HCT116 (cell line): Measurements from ENCODE around the gene SLC35B1. TPM values are rescaled to one million over a fixed set of nuclear protein-coding genes. Genes with fewer than 3 reads are reported as not detected.

Experiments
- ATAC-seq: fragments of 200-7000 bp; cut with Tn5 transposase; 2 replicates; pipeline ENCODE4 v1.9.1; 2020; ENCODE audit warnings: mild to moderate bottlenecking, moderate library complexity
- BruUV-seq: library from RNA; stranded (reverse); fragments of 400-500 nt; replicated peaks from 2 replicates; lab custom pipeline; 2021; lab: Mats Ljungman, UMichigan
- CTCF ChIA-PET: fragments of 300-600 bp; sonication (Branson Sonifier 250); formaldehyde crosslinking; loops from one replicate; lab custom pipeline; 2021; ENCODE audit warnings: antibody characterized with exemption; lab: Charles Lee
- POLR2A ChIA-PET: fragments of 300-600, 350-600 bp; sonication (Branson Sonifier 250); formaldehyde crosslinking; loops from one replicate; lab custom pipeline; 2021; ENCODE audit warnings: antibody characterized with exemption; lab: Charles Lee
- RAD21 ChIA-PET, 2 experiments: fragments of 300-600 bp; sonication (Branson Sonifier 250); formaldehyde crosslinking; loops; one replicate each; lab custom pipeline; 2023; ENCODE audit warnings: low total read pairs in 2 of 2; ENCODE audit not compliant: uncharacterized antibody in 2 of 2, unreplicated experiment in 2 of 2, low non-redundant PET in 1 of 2; lab: Charles Lee
- DNase-seq: peaks from one replicate; pipeline ENCODE4 v3.0.0-alpha.2; 2010; ENCODE audit warnings: low read depth, low spot score
- H2AFZ ChIP-seq: fragments of 200-600 bp; shearing (Covaris generic), sonication (generic); 2 replicates; pipeline ENCODE4 v1.6.1; 2017; ENCODE audit warnings: low read depth, mixed run types, mixed read lengths, antibody characterized with exemption, low read length; ENCODE audit not compliant: poor library complexity, severe bottlenecking
- H3K27ac ChIP-seq: 2 replicates; pipeline ENCODE4 v1.5.1; 2012; ENCODE audit warnings: low read depth, low read length
- H3K27me3 ChIP-seq: fragments of 200-600 bp; sonication (generic); 2 replicates; pipeline ENCODE4 v1.6.1; 2016; ENCODE audit warnings: mixed run types, low read length, mixed read lengths; ENCODE audit not compliant: insufficient read depth
- H3K36me3 ChIP-seq, 2 experiments: fragments of 200-500 bp in 1 of 2; fragments of 200-600 bp in 1 of 2; sonication (Bioruptor generic) in 1 of 2; sonication (generic) in 1 of 2; 2 replicates each; pipeline versions ENCODE4 v1.5.1 to v1.6.1; 2014 to 2016; ENCODE audit warnings: low read length in 2 of 2, inconsistent platforms in 1 of 2, mixed read lengths in 1 of 2, mixed run types in 1 of 2; ENCODE audit not compliant: insufficient read depth in 2 of 2, control insufficient read depth in 1 of 2
- H3K4me1 ChIP-seq, 2 experiments: fragments of 200-600 bp in 1 of 2; sonication (generic) in 1 of 2; 2 replicates each; pipeline versions ENCODE4 v1.5.1 to v1.6.1; 2012 to 2017; ENCODE audit warnings: low read length in 2 of 2, inconsistent platforms in 1 of 2, mild to moderate bottlenecking in 1 of 2, mixed read lengths in 1 of 2, mixed run types in 1 of 2, moderate library complexity in 1 of 2; ENCODE audit not compliant: insufficient read depth in 2 of 2, control insufficient read depth in 1 of 2
- H3K4me2 ChIP-seq: fragments of 200-600 bp; sonication (generic); 2 replicates; pipeline ENCODE4 v1.6.1; 2017; ENCODE audit warnings: mixed run types, low read length, mixed read lengths
- H3K4me3 ChIP-seq, 2 experiments: fragments of 200-600 bp in 1 of 2; sonication (generic) in 1 of 2; replicated peaks in 1 of 2; 2 replicates each; pipeline ENCODE4 v1.5.1; 2011 to 2016; ENCODE audit warnings: low read length in 2 of 2, control low read depth in 1 of 2, low read depth in 1 of 2, mild to moderate bottlenecking in 1 of 2, mixed read lengths in 1 of 2, mixed run types in 1 of 2
- H3K79me2 ChIP-seq: fragments of 200-600 bp; sonication (generic); 2 replicates; pipeline ENCODE4 v1.6.1; 2017; ENCODE audit warnings: mild to moderate bottlenecking, mixed run types, low read length, moderate library complexity, mixed read lengths; ENCODE audit not compliant: insufficient read depth
- H3K9ac ChIP-seq: fragments of 200-600 bp; sonication (generic); 2 replicates; pipeline ENCODE4 v1.6.1; 2016; ENCODE audit warnings: low read length, mixed read lengths
- H3K9me2 ChIP-seq: fragments of 200-600 bp; sonication (generic), shearing (Covaris generic); 2 replicates; pipeline ENCODE4 v1.6.1; 2017; ENCODE audit warnings: mixed run types, mild to moderate bottlenecking, moderate library complexity; ENCODE audit not compliant: insufficient read depth
- H3K9me3 ChIP-seq, 2 experiments: fragments of 200-500 bp in 1 of 2; fragments of 200-600 bp in 1 of 2; sonication (Bioruptor generic) in 1 of 2; sonication (generic) in 1 of 2; 2 replicates each; pipeline ENCODE4 v1.6.1; 2014 to 2017; ENCODE audit warnings: low read length in 2 of 2, mixed read lengths in 2 of 2, inconsistent platforms in 1 of 2, low read depth in 1 of 2, mild to moderate bottlenecking in 1 of 2, mixed run types in 1 of 2, moderate library complexity in 1 of 2; ENCODE audit not compliant: control insufficient read depth in 1 of 2, insufficient read depth in 1 of 2
- H4K20me1 ChIP-seq: fragments of 200-600 bp; sonication (generic), shearing (Covaris generic); 2 replicates; pipeline ENCODE4 v1.6.1; 2017; ENCODE audit warnings: mixed run types, mild to moderate bottlenecking, moderate library complexity; ENCODE audit not compliant: insufficient read depth
- CBX3 ChIP-seq: IDR thresholded peaks from 2 replicates; pipeline ENCODE4 v1.6.1; 2012; ENCODE audit warnings: low read depth
- CEBPB ChIP-seq: IDR thresholded peaks from 2 replicates; pipeline ENCODE4 v1.6.1; 2012; ENCODE audit warnings: low read depth
- RAD21 ChIP-seq: IDR thresholded peaks from 2 replicates; pipeline ENCODE4 v1.6.1; 2012; ENCODE audit warnings: low read depth, mild to moderate bottlenecking
- REST ChIP-seq: IDR thresholded peaks from 2 replicates; pipeline ENCODE4 v1.6.1; 2012; ENCODE audit warnings: low read depth
- SRF ChIP-seq: IDR thresholded peaks from 2 replicates; pipeline ENCODE4 v1.6.1; 2012; ENCODE audit warnings: low read depth
- YY1 ChIP-seq: IDR thresholded peaks from 2 replicates; pipeline ENCODE4 v1.6.1; 2011; ENCODE audit warnings: low read length, low read depth, moderate library complexity, mild to moderate bottlenecking; ENCODE audit not compliant: insufficient replicate concordance; ENCODE audit errors: extremely low read depth
- ZFX ChIP-seq: fragments of 450-650 bp; IDR thresholded peaks from 2 replicates; pipeline ENCODE4 v1.6.1; 2017
- intact Hi-C: fragments of 100-400 bp; cut with micrococcal nuclease; formaldehyde crosslinking; loops from 2 replicates; pipeline ENCODE4 v1.10.0; 2022
- total RNA-seq: library from RNA; stranded (reverse); gene quantifications from one replicate; pipeline ENCODE4 v1.2.1, GENCODE V29; 2021; ENCODE audit not compliant: unreplicated experiment
- TF ChIP-seq, protein P1 (sequence below), 3 experiments: fragments of 200-600 bp in 1 of 3; sonication (generic) in 1 of 3; IDR thresholded peaks in 2 of 3; conservative IDR thresholded peaks in 1 of 3; 2 replicates each; pipeline ENCODE4 v1.5.1; 2012 to 2017; ENCODE audit warnings: low read depth in 2 of 3, low read length in 2 of 3, antibody characterized with exemption in 1 of 3, borderline replicate concordance in 1 of 3, control low read depth in 1 of 3, mild to moderate bottlenecking in 1 of 3, mixed read lengths in 1 of 3, mixed run types in 1 of 3, moderate library complexity in 1 of 3; ENCODE audit not compliant: insufficient read depth in 1 of 3
- TF ChIP-seq, protein P2 (sequence below): IDR thresholded peaks from 2 replicates; pipeline ENCODE4 v1.6.1; 2012
- TF ChIP-seq, protein P3 (sequence below): IDR thresholded peaks from 2 replicates; pipeline ENCODE4 v1.6.1; 2012

The SLC35B1 gene
- total RNA-seq, 1 experiment from 2014 or later, result 87.5 TPM

GRCh38 chr17:49659661-49660382 is 47.9 kb downstream of the SLC35B1 start (continued):
- TF ChIP-seq, protein P1, sequence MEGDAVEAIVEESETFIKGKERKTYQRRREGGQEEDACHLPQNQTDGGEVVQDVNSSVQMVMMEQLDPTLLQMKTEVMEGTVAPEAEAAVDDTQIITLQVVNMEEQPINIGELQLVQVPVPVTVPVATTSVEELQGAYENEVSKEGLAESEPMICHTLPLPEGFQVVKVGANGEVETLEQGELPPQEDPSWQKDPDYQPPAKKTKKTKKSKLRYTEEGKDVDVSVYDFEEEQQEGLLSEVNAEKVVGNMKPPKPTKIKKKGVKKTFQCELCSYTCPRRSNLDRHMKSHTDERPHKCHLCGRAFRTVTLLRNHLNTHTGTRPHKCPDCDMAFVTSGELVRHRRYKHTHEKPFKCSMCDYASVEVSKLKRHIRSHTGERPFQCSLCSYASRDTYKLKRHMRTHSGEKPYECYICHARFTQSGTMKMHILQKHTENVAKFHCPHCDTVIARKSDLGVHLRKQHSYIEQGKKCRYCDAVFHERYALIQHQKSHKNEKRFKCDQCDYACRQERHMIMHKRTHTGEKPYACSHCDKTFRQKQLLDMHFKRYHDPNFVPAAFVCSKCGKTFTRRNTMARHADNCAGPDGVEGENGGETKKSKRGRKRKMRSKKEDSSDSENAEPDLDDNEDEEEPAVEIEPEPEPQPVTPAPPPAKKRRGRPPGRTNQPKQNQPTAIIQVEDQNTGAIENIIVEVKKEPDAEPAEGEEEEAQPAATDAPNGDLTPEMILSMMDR (IDR thresholded peaks at IDR 0.05 in 2 of 3, conservative IDR thresholded peaks at IDR 0.05 in 1 of 3; ENCODE audit: borderline replicate concordance in 1 of 3, insufficient read depth in 1 of 3, low read depth in 2 of 3, low read length in 2 of 3), result no peak
- no peak for TF ChIP-seq SRF
- TF ChIP-seq, protein P2, sequence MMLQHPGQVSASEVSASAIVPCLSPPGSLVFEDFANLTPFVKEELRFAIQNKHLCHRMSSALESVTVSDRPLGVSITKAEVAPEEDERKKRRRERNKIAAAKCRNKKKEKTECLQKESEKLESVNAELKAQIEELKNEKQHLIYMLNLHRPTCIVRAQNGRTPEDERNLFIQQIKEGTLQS, result no peak
- TF ChIP-seq, all 23 proteins: peak for 0

- H3K4me3 ChIP-seq, result no peak overlapping the region
- H3K27me3 ChIP-seq, result no peaks in the 10 kb centered on the region
- no peaks in the 10 kb centered on the region for H3K36me3 ChIP-seq
- DNase-seq (no peak), ATAC-seq (no peak)
- no peak overlapping the region for H3K9ac ChIP-seq
- RAD21 ChIA-PET, result no interaction called here
- H3K9me2 ChIP-seq, result no peaks in the 10 kb centered on the region
- peaks cover 85% of the 10 kb centered on the region for H3K79me2 ChIP-seq
- CTCF ChIA-PET, result no interaction called here
- H3K9me3 ChIP-seq, result no peaks in the 10 kb centered on the region
- POLR2A ChIA-PET, result no interaction called here
- H3K4me1 ChIP-seq, result no peaks in the 10 kb centered on the region
- H3K27ac ChIP-seq, result no peak overlapping the region
- no peak overlapping the region for H2AFZ ChIP-seq
- H3K4me2 ChIP-seq, result no peak overlapping the region
- TF ChIP-seq YY1 (no peak), CBX3 (no peak), ZFX (no peak), REST (no peak), RAD21 (no peak), CEBPB (no peak)
- TF ChIP-seq, protein P3, sequence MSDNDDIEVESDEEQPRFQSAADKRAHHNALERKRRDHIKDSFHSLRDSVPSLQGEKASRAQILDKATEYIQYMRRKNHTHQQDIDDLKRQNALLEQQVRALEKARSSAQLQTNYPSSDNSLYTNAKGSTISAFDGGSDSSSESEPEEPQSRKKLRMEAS, result no peak
- no peaks in the 10 kb centered on the region for H4K20me1 ChIP-seq
- BruUV-seq, result no TSS peak
- intact Hi-C loops, result no loop called here
Measured at GRCh38 chr17:49656247-49656646, 51.5 kb downstream of the SLC35B1 start.
